ENCODE data around the gene TCTN2.

- TF ChIP-seq CTCF (IDR thresholded peaks at IDR 0.05; ENCODE audit: insufficient read depth, low read length) (no peak), POLR2AphosphoS5 (IDR thresholded peaks at IDR 0.05; ENCODE audit: low read depth) (no peak), GABPA (IDR thresholded peaks at IDR 0.05; ENCODE audit: low read depth) (no peak), REST (IDR thresholded peaks at IDR 0.05; ENCODE audit: insufficient replicate concordance, low read depth) (no peak)
Measured at GRCh38 chr12:123667771-123668170, 3.1 kb upstream of the TCTN2 start.

All from HL-60 (cell line).